C4-2B (cell line): ENCODE data around the gene AFF3.

ENCODE experiments used
- ZFX ChIP-seq: fragments of 450-650 bp; IDR thresholded peaks from 2 replicates; pipeline ENCODE4 v1.6.1; 2017
- TF ChIP-seq, protein P1 (sequence below): fragments of 450-650 bp; conservative IDR thresholded peaks from 2 replicates; pipeline ENCODE4 v1.5.1; 2017; ENCODE audit warnings: mild to moderate bottlenecking

GRCh38 chr2:100163605-100164004 is 21.2 kb upstream of the AFF3 start:
- TF ChIP-seq, protein P1, sequence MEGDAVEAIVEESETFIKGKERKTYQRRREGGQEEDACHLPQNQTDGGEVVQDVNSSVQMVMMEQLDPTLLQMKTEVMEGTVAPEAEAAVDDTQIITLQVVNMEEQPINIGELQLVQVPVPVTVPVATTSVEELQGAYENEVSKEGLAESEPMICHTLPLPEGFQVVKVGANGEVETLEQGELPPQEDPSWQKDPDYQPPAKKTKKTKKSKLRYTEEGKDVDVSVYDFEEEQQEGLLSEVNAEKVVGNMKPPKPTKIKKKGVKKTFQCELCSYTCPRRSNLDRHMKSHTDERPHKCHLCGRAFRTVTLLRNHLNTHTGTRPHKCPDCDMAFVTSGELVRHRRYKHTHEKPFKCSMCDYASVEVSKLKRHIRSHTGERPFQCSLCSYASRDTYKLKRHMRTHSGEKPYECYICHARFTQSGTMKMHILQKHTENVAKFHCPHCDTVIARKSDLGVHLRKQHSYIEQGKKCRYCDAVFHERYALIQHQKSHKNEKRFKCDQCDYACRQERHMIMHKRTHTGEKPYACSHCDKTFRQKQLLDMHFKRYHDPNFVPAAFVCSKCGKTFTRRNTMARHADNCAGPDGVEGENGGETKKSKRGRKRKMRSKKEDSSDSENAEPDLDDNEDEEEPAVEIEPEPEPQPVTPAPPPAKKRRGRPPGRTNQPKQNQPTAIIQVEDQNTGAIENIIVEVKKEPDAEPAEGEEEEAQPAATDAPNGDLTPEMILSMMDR: no peak
- TF ChIP-seq ZFX: no peak
